Astrocyte (in vitro differentiated cells and primary cell): Measurements from ENCODE around the gene PFDN1. TPM values are rescaled to one million over a fixed set of nuclear protein-coding genes. Genes with fewer than 3 reads are reported as not detected.
"Not testable (repeated sequence)": the region's sequence is repeated elsewhere in the genome, so short reads cannot be mapped to it uniquely, and the experiment has no call there.

Experiments used
- DNase-seq: peaks from one replicate; pipeline ENCODE4 v3.0.0-alpha.2; 2010; ENCODE audit warnings: low read depth
- FAIRE-seq: peaks from 2 replicates; lab custom pipeline; 2011; peaks lifted over from hg19 to GRCh38; lab: Jason Lieb, UNC
- H2AFZ ChIP-seq: 2 replicates; pipeline ENCODE4 v1.6.0; 2012; ENCODE audit warnings: low read depth, low read length, inconsistent platforms
- H3K27ac ChIP-seq: 2 replicates; pipeline ENCODE4 v1.5.1; 2011; ENCODE audit warnings: low read depth, low read length, inconsistent platforms
- H3K27me3 ChIP-seq: 2 replicates; pipeline ENCODE4 v1.6.0; 2011; ENCODE audit warnings: low read length, inconsistent platforms; ENCODE audit not compliant: insufficient read depth
- H3K36me3 ChIP-seq: 2 replicates; pipeline ENCODE4 v1.5.1; 2011; ENCODE audit warnings: low read length, inconsistent platforms; ENCODE audit not compliant: insufficient read depth
- H3K4me1 ChIP-seq: 2 replicates; pipeline ENCODE4 v1.5.1; 2011; ENCODE audit warnings: low read length, inconsistent platforms; ENCODE audit not compliant: insufficient read depth
- H3K4me2 ChIP-seq: 2 replicates; pipeline ENCODE4 v1.6.0; 2012; ENCODE audit warnings: low read length, inconsistent platforms
- H3K4me3 ChIP-seq: 2 replicates; pipeline ENCODE4 v1.5.1; 2011; ENCODE audit warnings: low read depth, mild to moderate bottlenecking, low read length, inconsistent platforms; ENCODE audit not compliant: insufficient read depth
- H3K79me2 ChIP-seq: 2 replicates; pipeline ENCODE4 v1.6.0; 2012; ENCODE audit warnings: mild to moderate bottlenecking, low read length, inconsistent platforms; ENCODE audit not compliant: insufficient read depth
- H3K9ac ChIP-seq: 2 replicates; pipeline ENCODE4 v1.6.0; 2012; ENCODE audit warnings: mild to moderate bottlenecking, low read length, inconsistent platforms
- H3K9me3 ChIP-seq: 2 replicates; pipeline ENCODE4 v1.5.1; 2012; ENCODE audit warnings: low read depth, mild to moderate bottlenecking, low read length, inconsistent platforms; ENCODE audit not compliant: insufficient read depth
- H4K20me1 ChIP-seq: 2 replicates; pipeline ENCODE4 v1.6.0; 2012; ENCODE audit warnings: low read length, inconsistent platforms; ENCODE audit not compliant: insufficient read depth
- H3K27ac Mint-ChIP-seq: one replicate; pipeline ENCODE4 v1.8.0; 2021; ENCODE audit warnings: mild to moderate bottlenecking, mixed read lengths; ENCODE audit not compliant: unreplicated experiment
- H3K27me3 Mint-ChIP-seq: one replicate; pipeline ENCODE4 v1.8.0; 2021; ENCODE audit warnings: low read depth, mixed read lengths; ENCODE audit not compliant: unreplicated experiment
- H3K36me3 Mint-ChIP-seq: one replicate; pipeline ENCODE4 v1.8.0; 2021; ENCODE audit warnings: low read depth, mixed read lengths; ENCODE audit not compliant: unreplicated experiment
- H3K4me1 Mint-ChIP-seq: one replicate; pipeline ENCODE4 v1.8.0; 2021; ENCODE audit warnings: low read depth, mixed read lengths; ENCODE audit not compliant: unreplicated experiment
- H3K4me3 Mint-ChIP-seq: one replicate; pipeline ENCODE4 v1.8.0; 2021; ENCODE audit warnings: mild to moderate bottlenecking, moderate library complexity, mixed read lengths; ENCODE audit not compliant: unreplicated experiment
- H3K9me3 Mint-ChIP-seq: one replicate; pipeline ENCODE4 v1.8.0; 2021; ENCODE audit warnings: mild to moderate bottlenecking, mixed read lengths; ENCODE audit not compliant: unreplicated experiment
- EZH2 ChIP-seq: IDR thresholded peaks from 2 replicates; pipeline ENCODE4 v1.6.1; 2012; ENCODE audit warnings: mild to moderate bottlenecking, low read length, inconsistent platforms; ENCODE audit not compliant: insufficient read depth
- total RNA-seq: library from RNA; stranded (reverse); gene quantifications from 2 replicates; pipeline ENCODE4 v1.2.1, GENCODE V29; 2021
- TF ChIP-seq, protein P1 (sequence below): IDR thresholded peaks from 2 replicates; pipeline ENCODE4 v1.5.1; 2011; ENCODE audit warnings: low read depth, mild to moderate bottlenecking, inconsistent platforms, low read length, moderate library complexity; ENCODE audit not compliant: insufficient read depth

Gene PFDN1
- total RNA-seq, 1 donor from 2014 or later = 202 TPM

DNA sequence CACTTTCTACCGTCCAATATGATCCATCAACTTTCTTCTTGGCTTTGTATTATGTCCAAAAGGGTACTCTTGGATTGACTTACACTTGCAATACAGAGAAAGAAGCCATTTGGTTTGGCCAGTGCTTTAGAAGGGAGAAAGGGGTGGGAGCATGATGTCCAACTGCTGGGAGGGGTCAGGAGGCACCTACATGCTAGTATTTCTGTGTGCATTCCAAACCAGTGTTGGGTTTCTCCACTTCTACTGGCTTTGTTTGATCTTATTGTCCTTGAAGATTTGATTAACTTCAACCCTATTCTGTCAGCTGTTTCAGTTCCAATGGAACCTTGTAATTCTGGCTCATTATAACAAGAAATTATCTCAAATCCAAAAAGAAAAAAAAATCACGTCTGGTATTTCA, 100.3 kb downstream of the PFDN1 start:
- no peak overlapping the region for H3K9ac ChIP-seq
- Mint-ChIP-seq H3K27ac (no peak overlapping the region), H3K4me3 (no peak overlapping the region), H3K9me3 (no peaks in the 10 kb centered on the region), H3K27me3 (no peaks in the 10 kb centered on the region), H3K4me1 (peaks cover 28% of the 10 kb centered on the region), H3K36me3 (peaks cover 7% of the 10 kb centered on the region)
- no peaks in the 10 kb centered on the region for H3K9me3 ChIP-seq
- H3K27me3 ChIP-seq = no peaks in the 10 kb centered on the region
- TF ChIP-seq, protein P1, sequence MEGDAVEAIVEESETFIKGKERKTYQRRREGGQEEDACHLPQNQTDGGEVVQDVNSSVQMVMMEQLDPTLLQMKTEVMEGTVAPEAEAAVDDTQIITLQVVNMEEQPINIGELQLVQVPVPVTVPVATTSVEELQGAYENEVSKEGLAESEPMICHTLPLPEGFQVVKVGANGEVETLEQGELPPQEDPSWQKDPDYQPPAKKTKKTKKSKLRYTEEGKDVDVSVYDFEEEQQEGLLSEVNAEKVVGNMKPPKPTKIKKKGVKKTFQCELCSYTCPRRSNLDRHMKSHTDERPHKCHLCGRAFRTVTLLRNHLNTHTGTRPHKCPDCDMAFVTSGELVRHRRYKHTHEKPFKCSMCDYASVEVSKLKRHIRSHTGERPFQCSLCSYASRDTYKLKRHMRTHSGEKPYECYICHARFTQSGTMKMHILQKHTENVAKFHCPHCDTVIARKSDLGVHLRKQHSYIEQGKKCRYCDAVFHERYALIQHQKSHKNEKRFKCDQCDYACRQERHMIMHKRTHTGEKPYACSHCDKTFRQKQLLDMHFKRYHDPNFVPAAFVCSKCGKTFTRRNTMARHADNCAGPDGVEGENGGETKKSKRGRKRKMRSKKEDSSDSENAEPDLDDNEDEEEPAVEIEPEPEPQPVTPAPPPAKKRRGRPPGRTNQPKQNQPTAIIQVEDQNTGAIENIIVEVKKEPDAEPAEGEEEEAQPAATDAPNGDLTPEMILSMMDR = no peak
- TF ChIP-seq EZH2 = no peak
- FAIRE-seq (no peak), DNase-seq (no peak)
- no peaks in the 10 kb centered on the region for H3K36me3 ChIP-seq
- H3K79me2 ChIP-seq = no peaks in the 10 kb centered on the region
- no peak overlapping the region for H3K4me3 ChIP-seq
- H4K20me1 ChIP-seq = no peaks in the 10 kb centered on the region
- H3K4me1 ChIP-seq = peaks cover 7% of the 10 kb centered on the region
- H3K27ac ChIP-seq = no peak overlapping the region
- no peak overlapping the region for H2AFZ ChIP-seq
- H3K4me2 ChIP-seq = no peak overlapping the region

DNA sequence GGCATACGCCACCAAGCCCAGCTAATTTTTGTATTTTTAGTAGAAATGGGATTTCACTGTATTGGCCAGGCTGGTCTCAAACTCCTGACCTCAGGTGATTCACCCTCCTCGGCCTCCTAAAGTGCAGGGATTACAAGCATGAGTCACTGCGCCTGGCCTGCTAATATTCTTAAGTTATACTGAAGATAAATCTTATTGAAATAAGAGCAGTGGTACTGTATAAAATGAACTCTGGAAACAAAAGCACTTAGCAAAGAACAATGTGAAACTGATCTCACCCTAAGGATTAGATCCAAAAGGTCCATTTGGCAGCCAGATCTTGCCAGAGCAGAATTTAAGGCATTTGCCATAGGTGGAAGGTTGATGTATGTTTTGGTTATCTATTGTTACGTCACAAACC, 100.8 kb downstream of the PFDN1 start:
- no peak for TF ChIP-seq EZH2
- TF ChIP-seq, protein P1 = no peak
- Mint-ChIP-seq H3K27me3 (no peaks in the 10 kb centered on the region), H3K4me3 (no peak overlapping the region), H3K4me1 (peaks cover 23% of the 10 kb centered on the region), H3K36me3 (peaks cover 11% of the 10 kb centered on the region), H3K9me3 (no peaks in the 10 kb centered on the region), H3K27ac (no peak overlapping the region)
- FAIRE-seq = no peak
- peak; percentile 51 for DNase-seq
- H3K27me3 ChIP-seq = no peaks in the 10 kb centered on the region
- H3K9me3 ChIP-seq = no peaks in the 10 kb centered on the region
- H2AFZ ChIP-seq = no peak overlapping the region
- H3K9ac ChIP-seq = no peak overlapping the region
- no peaks in the 10 kb centered on the region for H4K20me1 ChIP-seq
- H3K79me2 ChIP-seq = no peaks in the 10 kb centered on the region
- no peak overlapping the region for H3K4me3 ChIP-seq
- no peaks in the 10 kb centered on the region for H3K36me3 ChIP-seq
- H3K27ac ChIP-seq = no peak overlapping the region
- H3K4me1 ChIP-seq = peaks cover 7% of the 10 kb centered on the region
- H3K4me2 ChIP-seq = no peak overlapping the region

DNA sequence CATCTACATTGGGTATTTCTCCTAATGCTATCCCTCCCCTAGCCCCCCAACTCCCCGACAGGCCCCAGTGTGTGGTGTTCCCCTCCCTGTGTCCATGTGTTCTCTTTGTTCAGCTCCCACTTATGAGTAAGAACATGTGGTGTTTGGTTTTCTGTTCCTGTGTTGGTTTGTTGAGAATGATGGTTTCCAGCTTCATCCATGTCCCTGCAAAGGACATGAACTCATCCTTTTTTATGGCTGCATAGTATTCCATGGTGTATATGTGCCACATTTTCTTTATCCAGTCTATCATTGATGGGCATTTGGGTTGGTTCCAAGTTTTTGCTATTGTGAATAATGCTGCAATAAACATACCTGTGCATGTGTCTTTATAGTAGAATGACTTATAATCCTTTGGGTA, 104.0 kb downstream of the PFDN1 start:
- FAIRE-seq, H3K9me3 ChIP-seq, H3K9me3 Mint-ChIP-seq, H3K4me1 ChIP-seq, H3K4me3 ChIP-seq, H3K27me3 ChIP-seq, H3K36me3 ChIP-seq, H3K4me1 Mint-ChIP-seq, H3K4me3 Mint-ChIP-seq, H3K9ac ChIP-seq, H3K79me2 ChIP-seq, H3K27ac Mint-ChIP-seq, DNase-seq, H3K27ac ChIP-seq, H3K27me3 Mint-ChIP-seq, H4K20me1 ChIP-seq, H2AFZ ChIP-seq, H3K4me2 ChIP-seq: not testable (repeated sequence)
- H3K36me3 Mint-ChIP-seq = peaks cover 15% of the 10 kb centered on the region
